AG04450 (cell line): ENCODE measurements around the gene AMELX. TPM values are rescaled to one million over a fixed set of nuclear protein-coding genes. Genes with fewer than 3 reads are reported as not detected.

Experiments
- CTCF ChIA-PET: fragments of 300-600, 350-600 bp; formaldehyde crosslinking; extraction: SDS; loops from one replicate; lab custom pipeline; 2022; ENCODE audit warnings: antibody characterized with exemption, inconsistent platforms; lab: Charles Lee
- POLR2A ChIA-PET: fragments of 350-600 bp; formaldehyde crosslinking; extraction: SDS; loops from one replicate; lab custom pipeline; 2021; ENCODE audit warnings: antibody characterized with exemption, inconsistent platforms; lab: Yijun Ruan, JAX
- DNase-seq: peaks from one replicate; pipeline ENCODE4 v3.0.0-alpha.2; 2011; ENCODE audit warnings: low read depth, low spot score
- H3K27ac ChIP-seq: one replicate; pipeline ENCODE4 v1.5.1; 2012; ENCODE audit warnings: low read depth, low read length, control low read depth
- H3K27me3 ChIP-seq: one replicate; pipeline ENCODE4 v1.6.0; 2012; ENCODE audit warnings: low read length; ENCODE audit not compliant: control insufficient read depth, insufficient read depth
- H3K4me3 ChIP-seq: 2 replicates; pipeline ENCODE4 v1.5.1; 2011; ENCODE audit warnings: mild to moderate bottlenecking, low read depth, low read length, control low read depth
- H3K9me3 ChIP-seq: 2 replicates; pipeline ENCODE4 v1.5.1; 2012; ENCODE audit warnings: low read length; ENCODE audit not compliant: control insufficient read depth, insufficient read depth
- CTCF ChIP-seq: IDR thresholded peaks from 2 replicates; pipeline ENCODE4 v1.5.1; 2011; ENCODE audit warnings: low read depth, low read length, control low read depth, inconsistent platforms
- polyA plus RNA-seq: library from polyadenylated mRNA; depleted of rRNA; stranded (reverse); fragments of >200 nt; gene quantifications from 2 replicates; pipeline ENCODE4 v1.2.3, GENCODE V29; 2011

Gene AMELX
- polyA plus RNA-seq, 1 experiment = not detected

DNA sequence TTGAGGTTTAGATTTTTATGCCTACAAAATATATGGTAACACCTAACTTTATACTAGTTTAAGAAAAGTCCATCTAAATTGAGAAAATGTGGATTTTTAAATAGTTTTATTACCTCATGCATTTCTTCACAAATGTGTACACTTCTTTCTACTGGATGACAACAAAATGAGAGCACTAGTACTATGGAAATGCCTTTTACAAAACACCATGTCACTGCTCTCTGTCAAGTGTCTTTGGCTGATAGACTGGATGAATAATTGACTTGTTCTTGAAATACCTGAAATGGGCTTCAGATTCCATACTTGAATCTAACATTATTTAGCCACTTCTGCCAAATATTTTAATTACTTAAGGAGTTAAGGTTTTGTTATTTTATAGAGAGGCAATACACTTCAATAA, 49.5 kb downstream of the AMELX start:
- no peak overlapping the region for H3K27ac ChIP-seq
- H3K4me3 ChIP-seq = no peak overlapping the region
- no peak for DNase-seq
- POLR2A ChIA-PET = no interaction called here
- H3K27me3 ChIP-seq = no peaks in the 10 kb centered on the region
- H3K9me3 ChIP-seq = no peaks in the 10 kb centered on the region
- TF ChIP-seq CTCF = no peak
- CTCF ChIA-PET = no interaction called here

DNA sequence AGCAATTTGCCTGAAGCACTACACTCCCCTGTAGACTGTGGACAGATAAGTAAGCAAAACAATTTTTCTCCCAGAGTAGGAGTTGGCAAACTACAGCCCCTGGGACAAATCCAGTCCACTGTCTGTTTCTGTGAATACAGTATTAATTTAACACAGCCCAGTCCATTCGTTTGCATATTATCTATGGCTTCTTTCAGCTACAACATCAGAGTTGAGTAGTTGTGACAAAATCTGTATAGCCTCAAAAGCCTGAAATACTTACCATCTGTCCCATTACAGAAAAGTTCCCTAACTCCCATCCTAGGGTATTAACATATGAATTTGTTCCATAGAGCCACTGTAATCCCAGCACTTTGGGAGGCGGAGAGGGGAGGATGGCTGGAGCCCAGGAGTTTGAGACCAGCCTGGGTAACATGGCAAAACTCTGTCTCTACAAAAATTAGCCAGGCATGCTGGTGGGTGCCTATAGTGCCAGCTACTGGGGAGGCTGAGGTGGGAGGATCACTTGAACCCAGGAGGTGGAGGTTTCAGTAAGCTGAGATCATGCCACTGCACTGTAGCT, 53.0 kb downstream of the AMELX start:
- Histone ChIP-seq H3K4me3 (no peak overlapping the region), H3K27me3 (no peaks in the 10 kb centered on the region), H3K9me3 (no peaks in the 10 kb centered on the region), H3K27ac (no peak overlapping the region)
- CTCF ChIA-PET = interaction anchor here (0.7 kb wide), 1 partner anchor 114 kb away, joined by 3 read pairs; no protein-coding TSS in a partner anchor
- DNase-seq = no peak
- no peak for TF ChIP-seq CTCF
- POLR2A ChIA-PET = no interaction called here

GRCh38 chrX:11347300-11347699, 54.1 kb downstream of the AMELX start:
- H3K27me3 ChIP-seq = no peaks in the 10 kb centered on the region
- no peak for DNase-seq
- ChIA-PET CTCF (no interaction called here), POLR2A (no interaction called here)
- TF ChIP-seq CTCF = no peak
- H3K4me3 ChIP-seq = no peak overlapping the region
- H3K9me3 ChIP-seq = no peaks in the 10 kb centered on the region
- H3K27ac ChIP-seq = no peak overlapping the region

GRCh38 chrX:11349020-11349419, 55.8 kb downstream of the AMELX start:
- no peaks in the 10 kb centered on the region for H3K27me3 ChIP-seq
- no peak overlapping the region for H3K4me3 ChIP-seq
- ChIA-PET POLR2A (no interaction called here), CTCF (no interaction called here)
- no peak for TF ChIP-seq CTCF
- DNase-seq = no peak
- no peak overlapping the region for H3K27ac ChIP-seq
- H3K9me3 ChIP-seq = no peaks in the 10 kb centered on the region

- TF ChIP-seq CTCF = no peak
- DNase-seq = no peak
- no peaks in the 10 kb centered on the region for H3K9me3 ChIP-seq
- ChIA-PET POLR2A (no interaction called here), CTCF (interaction anchor here (0.8 kb wide), 1 partner anchor 32 kb away, joined by 3 read pairs; no protein-coding TSS in a partner anchor)
- H3K4me3 ChIP-seq = no peak overlapping the region
- no peak overlapping the region for H3K27ac ChIP-seq
- H3K27me3 ChIP-seq = no peaks in the 10 kb centered on the region
These were observed 56.6 kb downstream of the AMELX start for GRCh38 chrX:11349661-11350337.
